C4-2B (cell line): Measurements from ENCODE around the gene TFIP11.

Experiments used
- CTCF ChIP-seq: fragments of 450-650 bp; conservative IDR thresholded peaks from 2 replicates; pipeline ENCODE4 v1.5.1; 2017; ENCODE audit warnings: mild to moderate bottlenecking
- ZFX ChIP-seq: fragments of 450-650 bp; IDR thresholded peaks from 2 replicates; pipeline ENCODE4 v1.6.1; 2017

- TF ChIP-seq CTCF, result no peak
- no peak for TF ChIP-seq ZFX
Observed at GRCh38 chr22:26550498-26551033, 38.3 kb upstream of the TFIP11 start.
